SK-N-SH (cell line): ENCODE results near the gene THBS1. TPM values are rescaled to one million over a fixed set of nuclear protein-coding genes. Genes with fewer than 3 reads are reported as not detected.

ENCODE experiments used
- CTCF ChIA-PET: fragments of 300-600, 350-600 bp; formaldehyde crosslinking; extraction: SDS; loops from one replicate; lab custom pipeline; 2021; lab: Yijun Ruan, JAX
- POLR2A ChIA-PET: fragments of 350-600 bp; sonication (Branson Sonifier 250); formaldehyde crosslinking; extraction: SDS; loops from one replicate; lab custom pipeline; 2020; ENCODE audit warnings: antibody characterized with exemption, inconsistent platforms; lab: Yijun Ruan, JAX
- DNase-seq: peaks from one replicate; pipeline ENCODE4 v3.0.0; 2012
- H2AFZ ChIP-seq: fragments of 200-600 bp; sonication (generic); 2 replicates; pipeline ENCODE4 v1.8.1; 2016; ENCODE audit warnings: antibody characterized with exemption, mild to moderate bottlenecking, low read depth
- H3F3A ChIP-seq: fragments of 200-600 bp; sonication (generic); replicated peaks from 2 replicates; pipeline ENCODE3; 2016; ENCODE audit warnings: antibody characterized with exemption, mild to moderate bottlenecking; ENCODE audit not compliant: insufficient read depth
- H3K27ac ChIP-seq, 2 experiments: fragments of 200-500 bp in 1 of 2; fragments of 200-600 bp in 1 of 2; sonication (Bioruptor generic) in 1 of 2; sonication (generic), shearing (Covaris generic) in 1 of 2; 2 replicates each; pipeline versions ENCODE4 v1.5.1 to v1.6.1; 2014 to 2016; ENCODE audit warnings: low read depth in 2 of 2, inconsistent platforms in 1 of 2, low read length in 1 of 2, mild to moderate bottlenecking in 1 of 2, mixed read lengths in 1 of 2
- H3K27me3 ChIP-seq: fragments of 200-600 bp; sonication (generic), shearing (Covaris generic); 2 replicates; pipeline ENCODE4 v1.6.1; 2016; ENCODE audit warnings: mixed run types; ENCODE audit not compliant: insufficient read depth
- H3K36me3 ChIP-seq, 2 experiments: fragments of 200-500 bp in 1 of 2; fragments of 200-600 bp in 1 of 2; sonication (Bioruptor generic) in 1 of 2; sonication (generic) in 1 of 2; replicated peaks in 1 of 2; 2 replicates each; pipeline versions ENCODE3 to v1.5.1; 2014 to 2016; ENCODE audit warnings: low read length in 1 of 2, mild to moderate bottlenecking in 1 of 2; ENCODE audit not compliant: insufficient read depth in 2 of 2, control insufficient read depth in 1 of 2
- H3K4me1 ChIP-seq, 2 experiments: fragments of 200-500 bp in 1 of 2; fragments of 200-600 bp in 1 of 2; sonication (Bioruptor generic) in 1 of 2; sonication (generic), shearing (Covaris generic) in 1 of 2; 2 replicates each; pipeline versions ENCODE4 v1.5.1 to v1.6.1; 2014 to 2016; ENCODE audit warnings: low read depth in 1 of 2, low read length in 1 of 2, mixed run types in 1 of 2; ENCODE audit not compliant: insufficient read depth in 2 of 2, control insufficient read depth in 1 of 2
- H3K4me2 ChIP-seq: fragments of 200-600 bp; sonication (generic), shearing (Covaris generic); 2 replicates; pipeline ENCODE4 v1.6.1; 2017; ENCODE audit warnings: mixed run types
- H3K4me3 ChIP-seq, 2 experiments: fragments of 200-500 bp in 1 of 2; fragments of 200-600 bp in 1 of 2; sonication (Bioruptor generic) in 1 of 2; sonication (generic), shearing (Covaris generic) in 1 of 2; 2 replicates each; pipeline versions ENCODE4 v1.5.1 to v1.8.1; 2014 to 2016; ENCODE audit warnings: low read depth in 2 of 2, inconsistent platforms in 1 of 2, low read length in 1 of 2, mild to moderate bottlenecking in 1 of 2, mixed read lengths in 1 of 2, moderate library complexity in 1 of 2
- H3K79me2 ChIP-seq: fragments of 200-600 bp; sonication (generic); 2 replicates; pipeline ENCODE4 v1.8.1; 2017; ENCODE audit warnings: mild to moderate bottlenecking; ENCODE audit not compliant: insufficient read depth
- H3K9ac ChIP-seq: fragments of 200-600 bp; sonication (generic); 2 replicates; pipeline ENCODE4 v1.6.1; 2017; ENCODE audit warnings: mixed run types
- H3K9me2 ChIP-seq: fragments of 200-600 bp; sonication (generic); 2 replicates; pipeline ENCODE4 v1.6.1; 2017; ENCODE audit warnings: mixed run types
- H3K9me3 ChIP-seq: fragments of 200-600 bp; sonication (generic); 2 replicates; pipeline ENCODE4 v1.6.1; 2017; ENCODE audit warnings: mixed run types, mild to moderate bottlenecking, moderate library complexity
- H4K20me1 ChIP-seq: fragments of 200-600 bp; sonication (generic); 2 replicates; pipeline ENCODE4 v1.6.1; 2017; ENCODE audit warnings: mild to moderate bottlenecking, mixed run types; ENCODE audit not compliant: insufficient read depth
- CHD2 ChIP-seq: fragments of 150-350 bp; IDR thresholded peaks from 2 replicates; pipeline ENCODE4 v1.6.1; 2018; ENCODE audit warnings: low read length; ENCODE audit not compliant: partially characterized antibody
- EZH2phosphoT487 ChIP-seq: fragments of 200-600 bp; sonication (generic); IDR thresholded peaks from 2 replicates; pipeline ENCODE4 v1.6.1; 2017; ENCODE audit warnings: low read depth, mixed run types, mild to moderate bottlenecking, antibody characterized with exemption, moderate library complexity, borderline replicate concordance
- FOSL2 ChIP-seq: IDR thresholded peaks from 2 replicates; pipeline ENCODE4 v1.4.0; 2012; ENCODE audit warnings: low read depth, mild to moderate bottlenecking, moderate library complexity, borderline replicate concordance
- FOXM1 ChIP-seq: IDR thresholded peaks from 2 replicates; pipeline ENCODE4 v1.4.0; 2012; ENCODE audit warnings: low read depth, mild to moderate bottlenecking
- MAX ChIP-seq: IDR thresholded peaks from 2 replicates; pipeline ENCODE4 v1.4.0; 2012; ENCODE audit warnings: low read depth
- MEF2A ChIP-seq: IDR thresholded peaks from 2 replicates; pipeline ENCODE4 v1.4.0; 2012; ENCODE audit warnings: low read depth, borderline replicate concordance
- POLR2AphosphoS5 ChIP-seq: IDR thresholded peaks from 2 replicates; pipeline ENCODE4 v1.6.1; 2012; ENCODE audit warnings: low read depth, low read length
- RCOR1 ChIP-seq: fragments of 150-350 bp; IDR thresholded peaks from 2 replicates; pipeline ENCODE4 v1.6.1; 2017; ENCODE audit warnings: antibody characterized with exemption, low read length
- RFX5 ChIP-seq: IDR thresholded peaks from 2 replicates; pipeline ENCODE4 v1.6.1; 2012; ENCODE audit warnings: mild to moderate bottlenecking, improper control_type of control experiment, low read length
- YY1 ChIP-seq: IDR thresholded peaks from 2 replicates; pipeline ENCODE4 v1.4.0; 2012; ENCODE audit warnings: low read depth, mild to moderate bottlenecking
- WGBS: methylation state at CpG from one replicate; pipeline ENCODE4 v1.1.6; 2017; ENCODE audit warnings: low lambda C conversion rate; 5-methylcytosine and 5-hydroxymethylcytosine counted together
- polyA plus RNA-seq, 3 experiments: library from polyadenylated mRNA; depleted of rRNA; stranded (reverse); fragments of >200 nt; gene quantifications; 2 replicates each; pipeline ENCODE4 v1.2.3, GENCODE V29; 2012
- TF ChIP-seq, protein P1 (sequence below): fragments of 150-350 bp; IDR thresholded peaks from 2 replicates; pipeline ENCODE4 v1.6.1; 2017; ENCODE audit warnings: antibody characterized with exemption, low read length, low read depth, borderline replicate concordance
- TF ChIP-seq, protein P2 (sequence below): IDR thresholded peaks from 2 replicates; pipeline ENCODE4 v1.4.0; 2012; ENCODE audit warnings: low read depth, borderline replicate concordance
- TF ChIP-seq, protein P3 (sequence below): fragments of 200-600 bp; sonication (generic); IDR thresholded peaks from 2 replicates; pipeline ENCODE4 v1.6.1; 2017; ENCODE audit warnings: antibody characterized with exemption, mild to moderate bottlenecking, moderate library complexity

The THBS1 gene
- polyA plus RNA-seq, 1 of the 3 experiments (the other 2 are of a cell fraction), result 117 TPM

GRCh38 chr15:39578851-39579486, 1.9 kb upstream of the THBS1 start:
- H3K4me2 ChIP-seq, result peak overlapping the region; percentile 82; the same call in 1 of the 2 replicates
- no peak for DNase-seq
- peak overlapping the region; percentile 85; the same call in 1 of the 2 replicates for H3K9ac ChIP-seq
- H3K79me2 ChIP-seq, result peaks cover 34% of the 10 kb centered on the region
- no peaks in the 10 kb centered on the region for H3K9me2 ChIP-seq
- CTCF ChIA-PET, result interaction anchor here (0.5 to 2.6 kb wide), 17 partner anchors 8 to 879 kb away, joined by 3 to 23 read pairs (median 4); no protein-coding TSS in a partner anchor
- peaks cover 18 to 23% of the 10 kb centered on the region in 2 experiments for H3K36me3 ChIP-seq
- TF ChIP-seq, protein P1, sequence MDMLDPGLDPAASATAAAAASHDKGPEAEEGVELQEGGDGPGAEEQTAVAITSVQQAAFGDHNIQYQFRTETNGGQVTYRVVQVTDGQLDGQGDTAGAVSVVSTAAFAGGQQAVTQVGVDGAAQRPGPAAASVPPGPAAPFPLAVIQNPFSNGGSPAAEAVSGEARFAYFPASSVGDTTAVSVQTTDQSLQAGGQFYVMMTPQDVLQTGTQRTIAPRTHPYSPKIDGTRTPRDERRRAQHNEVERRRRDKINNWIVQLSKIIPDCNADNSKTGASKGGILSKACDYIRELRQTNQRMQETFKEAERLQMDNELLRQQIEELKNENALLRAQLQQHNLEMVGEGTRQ, result no peak
- TF ChIP-seq POLR2AphosphoS5, result no peak
- TF ChIP-seq, all 33 proteins: peak for 0
- Histone ChIP-seq H3K9me3 (no peaks in the 10 kb centered on the region), H2AFZ (no peak overlapping the region), H3K4me1 (peaks cover 5% of the 10 kb centered on the region in 2 experiments; a peak in 3 of 4 replicates), H3K4me3 (no peak overlapping the region), H3K27ac (peak overlapping the region in 1 of 2 experiments; percentile 94; a peak in 2 of 4 replicates), H4K20me1 (peaks cover 30% of the 10 kb centered on the region), H3F3A (peaks cover 35% of the 10 kb centered on the region), H3K27me3 (no peaks in the 10 kb centered on the region)
- 91% methylated on average over 5 of the region's 5 CpGs for WGBS
- POLR2A ChIA-PET, result no interaction called here

DNA sequence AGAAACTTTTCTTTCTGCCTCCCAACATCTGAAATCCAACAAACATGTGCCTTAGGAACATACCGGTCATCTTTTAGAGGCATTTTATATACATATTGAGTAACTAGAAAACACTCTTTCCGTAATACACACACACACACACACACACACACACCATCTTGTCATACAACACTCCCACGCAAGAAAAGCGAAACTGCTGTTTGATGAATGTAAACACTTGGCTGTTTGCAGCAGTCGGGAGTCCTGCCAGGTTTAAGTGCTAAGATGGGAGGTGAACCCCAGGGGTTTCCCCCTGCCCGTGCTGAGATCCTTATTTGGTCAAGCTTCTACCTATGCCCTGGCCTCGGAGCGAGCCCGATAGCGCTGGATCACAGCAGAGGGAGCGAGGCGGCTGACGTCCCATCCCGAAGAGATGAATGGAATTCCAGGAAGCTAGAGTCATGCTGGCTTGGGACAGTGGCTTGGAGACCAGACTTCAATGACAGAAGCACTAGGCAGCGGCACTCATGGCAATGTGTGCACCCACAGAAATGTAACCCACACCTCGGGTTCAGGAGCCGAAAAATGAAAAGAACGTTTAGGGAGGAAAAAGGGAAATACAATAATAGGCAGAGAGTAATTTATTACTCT, 1.3 kb upstream of the THBS1 start:
- Histone ChIP-seq H3K9me3 (no peaks in the 10 kb centered on the region), H3K36me3 (peaks cover 24 to 29% of the 10 kb centered on the region in 2 experiments), H3K4me1 (peaks cover 5% of the 10 kb centered on the region in 2 experiments; a peak in 3 of 4 replicates), H3K27me3 (no peaks in the 10 kb centered on the region), H4K20me1 (peaks cover 36% of the 10 kb centered on the region), H3K9ac (peak overlapping the region; percentile 85; the same call in 1 of the 2 replicates), H3K9me2 (no peaks in the 10 kb centered on the region), H3K27ac (peak overlapping the region; percentile 23 to 94; a peak in 3 of 4 replicates), H3K4me2 (peak overlapping the region; percentile 82), H3K4me3 (peak overlapping the region; percentile 59 to 72; a peak in 2 of 4 replicates), H3F3A (peaks cover 36% of the 10 kb centered on the region), H2AFZ (peak overlapping the region; percentile 0; the same call in 1 of the 2 replicates), H3K79me2 (peaks cover 40% of the 10 kb centered on the region)
- ChIA-PET CTCF (interaction anchor here (0.7 to 5.2 kb wide), 60 partner anchors 10 to 884 kb away, joined by 3 to 44 read pairs (median 4); no protein-coding TSS in a partner anchor), POLR2A (no interaction called here)
- no peak for DNase-seq
- TF ChIP-seq RCOR1 (no peak), POLR2AphosphoS5 (no peak), RFX5 (no peak), CHD2 (no peak), MAX (no peak), FOSL2 (no peak), FOXM1 (no peak), MEF2A (no peak), YY1 (no peak), EZH2phosphoT487 (no peak)
- TF ChIP-seq, protein P2, sequence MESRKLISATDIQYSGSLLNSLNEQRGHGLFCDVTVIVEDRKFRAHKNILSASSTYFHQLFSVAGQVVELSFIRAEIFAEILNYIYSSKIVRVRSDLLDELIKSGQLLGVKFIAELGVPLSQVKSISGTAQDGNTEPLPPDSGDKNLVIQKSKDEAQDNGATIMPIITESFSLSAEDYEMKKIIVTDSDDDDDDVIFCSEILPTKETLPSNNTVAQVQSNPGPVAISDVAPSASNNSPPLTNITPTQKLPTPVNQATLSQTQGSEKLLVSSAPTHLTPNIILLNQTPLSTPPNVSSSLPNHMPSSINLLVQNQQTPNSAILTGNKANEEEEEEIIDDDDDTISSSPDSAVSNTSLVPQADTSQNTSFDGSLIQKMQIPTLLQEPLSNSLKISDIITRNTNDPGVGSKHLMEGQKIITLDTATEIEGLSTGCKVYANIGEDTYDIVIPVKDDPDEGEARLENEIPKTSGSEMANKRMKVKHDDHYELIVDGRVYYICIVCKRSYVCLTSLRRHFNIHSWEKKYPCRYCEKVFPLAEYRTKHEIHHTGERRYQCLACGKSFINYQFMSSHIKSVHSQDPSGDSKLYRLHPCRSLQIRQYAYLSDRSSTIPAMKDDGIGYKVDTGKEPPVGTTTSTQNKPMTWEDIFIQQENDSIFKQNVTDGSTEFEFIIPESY, result no peak
- TF ChIP-seq, protein P3, sequence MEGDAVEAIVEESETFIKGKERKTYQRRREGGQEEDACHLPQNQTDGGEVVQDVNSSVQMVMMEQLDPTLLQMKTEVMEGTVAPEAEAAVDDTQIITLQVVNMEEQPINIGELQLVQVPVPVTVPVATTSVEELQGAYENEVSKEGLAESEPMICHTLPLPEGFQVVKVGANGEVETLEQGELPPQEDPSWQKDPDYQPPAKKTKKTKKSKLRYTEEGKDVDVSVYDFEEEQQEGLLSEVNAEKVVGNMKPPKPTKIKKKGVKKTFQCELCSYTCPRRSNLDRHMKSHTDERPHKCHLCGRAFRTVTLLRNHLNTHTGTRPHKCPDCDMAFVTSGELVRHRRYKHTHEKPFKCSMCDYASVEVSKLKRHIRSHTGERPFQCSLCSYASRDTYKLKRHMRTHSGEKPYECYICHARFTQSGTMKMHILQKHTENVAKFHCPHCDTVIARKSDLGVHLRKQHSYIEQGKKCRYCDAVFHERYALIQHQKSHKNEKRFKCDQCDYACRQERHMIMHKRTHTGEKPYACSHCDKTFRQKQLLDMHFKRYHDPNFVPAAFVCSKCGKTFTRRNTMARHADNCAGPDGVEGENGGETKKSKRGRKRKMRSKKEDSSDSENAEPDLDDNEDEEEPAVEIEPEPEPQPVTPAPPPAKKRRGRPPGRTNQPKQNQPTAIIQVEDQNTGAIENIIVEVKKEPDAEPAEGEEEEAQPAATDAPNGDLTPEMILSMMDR, result no peak
- 75% methylated on average over 15 of the region's 18 CpGs for WGBS
